HG03575 (cell line): ENCODE measurements around the gene GFPT1.

Experiments used
- ATAC-seq: cut with Tn5 transposase; IDR thresholded peaks from one replicate; pipeline ENCODE4 v1.9.1; 2021; ENCODE audit not compliant: unreplicated experiment, insufficient number of reproducible peaks, low FRiP score; ENCODE audit errors: extremely low read depth

The GFPT1 gene

GRCh38 chr2:69299772-69300516 lies 87.1 kb downstream of the GFPT1 start:
- no peak for ATAC-seq

DNA sequence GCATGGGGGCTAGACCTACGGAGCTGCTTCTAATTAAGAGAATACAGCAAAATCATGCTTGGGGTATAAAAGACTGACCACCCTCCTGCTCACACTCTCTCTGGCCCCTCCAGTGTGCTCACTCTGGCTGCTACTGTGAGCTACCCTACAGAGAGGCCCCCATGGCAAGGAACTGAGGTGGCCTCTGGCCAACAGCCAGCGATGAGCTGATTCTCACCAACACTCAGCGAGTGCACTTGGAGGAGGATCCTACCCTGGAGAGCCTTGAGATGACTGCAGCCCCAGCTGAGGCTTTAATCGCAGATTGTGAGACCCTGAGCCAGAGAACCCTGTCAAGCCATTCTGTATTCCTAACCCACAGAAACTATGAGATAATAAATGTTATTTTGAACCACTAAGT lies 88.2 kb downstream of the GFPT1 start:
- ATAC-seq = no peak

DNA sequence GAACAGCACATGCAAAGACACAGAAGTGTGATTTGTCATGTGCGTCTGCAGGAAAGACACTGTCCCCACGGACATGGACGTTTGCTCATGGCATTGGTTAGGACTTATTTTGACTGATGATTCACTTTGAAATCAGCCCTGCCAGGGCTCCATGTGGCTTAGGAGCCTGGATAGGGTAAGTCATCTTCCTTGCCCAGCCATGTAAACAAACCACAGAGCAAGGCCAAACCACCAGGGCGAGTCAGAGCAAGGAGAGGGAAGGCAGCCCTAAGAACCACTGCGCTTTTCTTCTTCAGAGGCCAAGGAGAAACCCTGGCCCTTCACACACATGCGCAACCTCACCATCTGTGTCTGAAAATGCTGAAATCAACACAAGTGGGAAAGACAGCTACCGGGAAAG lies 88.8 kb downstream of the GFPT1 start:
- no peak for ATAC-seq

GRCh38 chr2:69297216-69297615 lies 89.8 kb downstream of the GFPT1 start:
- ATAC-seq = no peak

GRCh38 chr2:69296421-69296820 lies 90.6 kb downstream of the GFPT1 start:
- no peak for ATAC-seq

DNA sequence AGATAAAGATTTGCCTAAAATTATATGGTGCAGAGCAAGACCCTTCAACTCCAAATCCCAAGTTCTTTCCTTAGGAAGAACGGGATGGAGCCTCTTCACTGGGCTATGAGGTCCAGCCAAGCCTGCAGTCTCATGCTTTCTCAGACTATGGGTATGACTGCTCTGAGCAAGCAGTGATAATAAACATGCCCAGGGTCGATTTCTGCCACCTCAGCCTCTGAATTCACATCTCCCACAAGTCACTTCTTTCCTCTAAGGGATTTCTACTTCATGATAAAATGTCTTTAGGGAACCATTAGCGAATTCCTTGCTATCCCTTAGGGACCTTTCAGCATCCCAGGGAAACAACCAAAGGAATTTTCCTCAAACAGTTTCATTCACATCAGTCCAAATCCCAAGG lies 94.8 kb downstream of the GFPT1 start:
- no peak for ATAC-seq

- ATAC-seq = no peak
Observed at GRCh38 chr2:69291721-69292120, 95.3 kb downstream of the GFPT1 start.

- ATAC-seq = no peak
Observed at GRCh38 chr2:69291004-69291650, 95.9 kb downstream of the GFPT1 start.

DNA sequence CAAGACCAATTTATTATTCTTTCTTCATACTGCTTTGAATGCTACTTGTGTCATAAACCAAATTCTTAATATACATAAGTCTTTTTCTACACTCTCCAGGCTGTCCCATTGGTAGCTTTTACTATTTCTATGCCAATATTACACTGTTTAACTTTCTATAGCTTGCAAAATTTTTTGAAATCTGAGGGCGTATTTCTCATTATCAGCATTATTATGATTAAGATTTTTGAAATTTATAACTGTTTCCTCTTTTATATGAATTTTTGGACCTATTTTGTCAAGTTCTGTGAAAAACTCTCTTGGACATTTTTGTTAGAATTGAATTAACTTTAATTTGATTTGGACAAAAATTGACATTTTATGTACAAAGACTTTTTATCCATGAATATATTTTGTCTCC lies 98.6 kb downstream of the GFPT1 start:
- ATAC-seq = no peak

DNA sequence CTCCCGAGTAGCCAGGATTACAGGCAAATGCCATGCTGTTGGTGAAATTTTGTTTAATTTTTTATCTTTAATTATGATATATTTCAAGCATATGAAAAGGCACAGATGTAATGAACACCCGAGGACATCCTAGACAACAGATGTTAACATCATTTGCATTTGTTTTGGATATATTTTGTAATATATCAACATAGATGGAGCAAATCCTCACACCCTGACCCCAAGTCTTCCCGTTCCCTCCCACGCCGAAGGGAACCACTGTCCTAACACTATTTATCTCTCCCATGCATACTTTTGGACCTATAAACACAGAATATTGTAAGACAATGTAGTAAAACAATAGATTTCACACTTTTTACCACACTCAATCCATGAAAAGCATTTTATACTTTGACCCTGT lies 99.5 kb downstream of the GFPT1 start:
- no peak for ATAC-seq

GRCh38 chr2:69285379-69285894 lies 101.6 kb downstream of the GFPT1 start:
- no peak for ATAC-seq

- ATAC-seq = no peak
Observed at GRCh38 chr2:69280796-69281412, 106.1 kb downstream of the GFPT1 start.

DNA sequence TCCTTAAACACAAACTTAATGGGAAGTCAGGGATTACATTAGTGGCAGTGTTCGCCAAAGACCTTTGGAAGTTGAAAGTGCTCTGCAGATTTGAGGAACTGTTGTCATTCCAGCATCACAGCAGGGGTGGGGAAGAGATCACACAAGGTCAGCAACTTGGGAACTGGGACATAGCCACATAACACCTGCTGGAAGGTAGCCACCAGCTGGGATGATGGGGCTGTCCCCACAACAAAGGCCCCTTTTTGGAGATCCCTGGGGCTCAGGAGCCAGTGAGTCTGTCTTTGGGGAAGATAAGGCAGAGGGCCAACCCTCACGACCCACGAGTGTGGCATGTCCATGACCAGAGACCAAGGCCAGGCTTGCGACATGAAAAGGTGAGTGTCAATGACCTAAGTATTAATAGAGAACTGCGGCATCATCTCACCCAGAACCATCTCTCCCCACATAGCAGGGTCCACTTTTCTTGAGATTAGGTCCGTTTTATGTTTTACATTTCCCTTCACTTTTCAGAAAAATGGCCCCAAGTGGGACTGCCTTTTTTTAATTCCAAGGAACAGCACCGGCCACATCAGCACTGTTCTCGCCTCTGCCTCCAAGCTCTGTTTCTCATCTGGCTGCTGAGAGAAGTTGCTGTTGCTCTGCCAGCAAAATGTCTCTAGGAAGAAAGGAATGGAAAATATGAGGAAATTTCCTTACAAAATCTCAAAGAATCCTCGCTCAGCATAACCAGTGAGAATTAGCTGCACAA lies 106.9 kb downstream of the GFPT1 start:
- ATAC-seq = no peak

GRCh38 chr2:69279211-69279610 lies 107.8 kb downstream of the GFPT1 start:
- ATAC-seq = no peak

- no peak for ATAC-seq
Observed at GRCh38 chr2:69278366-69278765, 108.7 kb downstream of the GFPT1 start.

- ATAC-seq = no peak
Observed at GRCh38 chr2:69275490-69275889, 111.5 kb downstream of the GFPT1 start.

- no peak for ATAC-seq
Observed at GRCh38 chr2:69272803-69273471, 114.1 kb downstream of the GFPT1 start.

- no peak for ATAC-seq
Observed at GRCh38 chr2:69271831-69272257, 115.2 kb downstream of the GFPT1 start.
